HG03442 (cell line): Measurements from ENCODE around the gene SPINT3.
"Not testable (repeated sequence)": the region's sequence is repeated elsewhere in the genome, so short reads cannot be mapped to it uniquely, and the experiment has no call there.

ENCODE experiments used
- ATAC-seq: cut with Tn5 transposase; IDR thresholded peaks from one replicate; pipeline ENCODE4 v1.9.1; 2021; ENCODE audit warnings: mild to moderate bottlenecking, moderate library complexity; ENCODE audit not compliant: unreplicated experiment

The SPINT3 gene

GRCh38 chr20:45503403-45503802, 12.0 kb downstream of the SPINT3 start:
- ATAC-seq: no peak

GRCh38 chr20:45502561-45502960, 12.9 kb downstream of the SPINT3 start:
- no peak for ATAC-seq

GRCh38 chr20:45501600-45501999, 13.8 kb downstream of the SPINT3 start:
- ATAC-seq: no peak

GRCh38 chr20:45500022-45500421, 15.4 kb downstream of the SPINT3 start:
- ATAC-seq: no peak

GRCh38 chr20:45497971-45498494, 17.4 kb downstream of the SPINT3 start:
- ATAC-seq: no peak

GRCh38 chr20:45496166-45496565, 19.3 kb downstream of the SPINT3 start:
- ATAC-seq: no peak

- no peak for ATAC-seq
These were observed 19.9 kb downstream of the SPINT3 start for GRCh38 chr20:45495501-45495941.

- ATAC-seq: no peak
These were observed 26.3 kb downstream of the SPINT3 start for GRCh38 chr20:45489083-45489531.

- no peak for ATAC-seq
These were observed 28.2 kb downstream of the SPINT3 start for GRCh38 chr20:45487231-45487635.

GRCh38 chr20:45485388-45485787, 30.0 kb downstream of the SPINT3 start:
- ATAC-seq: no peak

GRCh38 chr20:45484676-45485075, 30.7 kb downstream of the SPINT3 start:
- no peak for ATAC-seq

GRCh38 chr20:45479822-45480221, 35.6 kb downstream of the SPINT3 start:
- no peak for ATAC-seq

GRCh38 chr20:45477530-45478148, 37.8 kb downstream of the SPINT3 start:
- not testable (repeated sequence) for ATAC-seq

- not testable (repeated sequence) for ATAC-seq
These were observed 43.1 kb downstream of the SPINT3 start for GRCh38 chr20:45472286-45472685.

GRCh38 chr20:45470937-45471336, 44.5 kb downstream of the SPINT3 start:
- no peak for ATAC-seq

- ATAC-seq: no peak
These were observed 45.0 kb downstream of the SPINT3 start for GRCh38 chr20:45470262-45470931.

- no peak for ATAC-seq
These were observed 45.8 kb downstream of the SPINT3 start, which contains the start of gene WFDC2 for GRCh38 chr20:45469336-45470261. Gene WFDC2, plus strand, starts transcription at chr20:45469753. Its CDS starts 29 bp downstream, at chr20:45469782.

GRCh38 chr20:45467861-45468260, 47.6 kb downstream of the SPINT3 start:
- ATAC-seq: no peak

GRCh38 chr20:45467172-45467571, 48.2 kb downstream of the SPINT3 start:
- ATAC-seq: no peak

- no peak for ATAC-seq
These were observed 49.7 kb downstream of the SPINT3 start for GRCh38 chr20:45465491-45466266.
